NCI-H82 treated with DMSO at 0.1 percent for 48 hours (cell line): ENCODE data around the gene LDLRAD4.
"Not testable (repeated sequence)": the region's sequence is repeated elsewhere in the genome, so short reads cannot be mapped to it uniquely, and the experiment has no call there.

ENCODE experiments used
- DNase-seq: peaks from one replicate; lab custom pipeline; 2025; ENCODE audit not compliant: unreplicated experiment; lab: John Stamatoyannopoulos, UW

LDLRAD4 gene

GRCh38 chr18:13688191-13689136, 469.9 kb downstream of the LDLRAD4 start:
- no peak for DNase-seq

- DNase-seq, result not testable (repeated sequence)
These were observed 471.5 kb downstream of the LDLRAD4 start for GRCh38 chr18:13690060-13690459.

DNA sequence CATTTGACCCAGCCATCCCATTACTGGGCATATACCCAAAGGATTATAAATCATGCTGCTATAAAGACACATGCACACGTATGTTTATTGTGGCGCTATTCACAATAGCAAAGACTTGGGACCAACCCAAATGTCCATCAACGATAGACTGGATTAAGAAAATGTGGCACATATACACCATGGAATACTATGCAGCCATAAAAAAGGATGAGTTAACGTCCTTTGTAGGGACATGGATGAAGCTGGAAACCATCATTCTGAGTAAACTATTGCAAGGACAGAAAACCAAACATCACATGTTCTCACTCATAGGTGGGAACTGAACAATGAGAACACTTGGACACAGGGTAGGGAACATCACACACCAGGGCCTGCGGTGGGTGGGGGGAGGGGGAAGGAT, 476.8 kb downstream of the LDLRAD4 start:
- not testable (repeated sequence) for DNase-seq

DNA sequence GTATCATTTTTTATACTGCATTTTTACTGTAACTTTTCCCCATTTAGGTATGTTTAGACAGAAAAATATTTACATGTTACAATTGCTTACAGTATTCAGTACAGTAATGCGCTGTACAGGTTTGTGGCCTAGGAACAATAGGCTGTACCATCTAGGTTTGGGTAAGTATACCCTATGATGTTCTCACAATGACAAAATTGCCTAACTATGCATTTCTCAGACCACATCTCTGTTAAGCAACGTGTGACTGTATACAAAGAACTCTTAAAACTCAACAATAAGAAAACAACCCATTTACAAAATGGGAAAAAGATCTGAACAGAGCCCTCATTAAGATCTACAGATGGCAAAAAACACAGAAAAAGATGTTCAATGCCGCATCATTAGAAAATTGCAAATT, 478.4 kb downstream of the LDLRAD4 start:
- no peak for DNase-seq

- no peak for DNase-seq
These were observed 481.6 kb downstream of the LDLRAD4 start for GRCh38 chr18:13700153-13700552.
